GM13977 (cell line): ENCODE data around the gene SLC6A13.

ENCODE experiments used
- DNase-seq: peaks from one replicate; pipeline ENCODE4 v3.0.0; 2012; ENCODE audit warnings: low spot score
- in situ Hi-C: fragments of 300-500 bp; cut with MboI; formaldehyde crosslinking; loops from one replicate; pipeline ENCODE4 v1.12.0; 2022; ENCODE audit warnings: low sequenced_read_pairs, low pct_unique_long_range_greater_than_20kb, mixed read lengths, inconsistent platforms; ENCODE audit not compliant: unreplicated experiment
- TF ChIP-seq, protein P1 (sequence below): IDR thresholded peaks from 2 replicates; pipeline ENCODE4 v1.5.1; 2012; ENCODE audit warnings: mild to moderate bottlenecking, control low read depth; ENCODE audit not compliant: insufficient read depth; ENCODE audit errors: extremely low read depth, missing control alignments

The SLC6A13 gene

DNA sequence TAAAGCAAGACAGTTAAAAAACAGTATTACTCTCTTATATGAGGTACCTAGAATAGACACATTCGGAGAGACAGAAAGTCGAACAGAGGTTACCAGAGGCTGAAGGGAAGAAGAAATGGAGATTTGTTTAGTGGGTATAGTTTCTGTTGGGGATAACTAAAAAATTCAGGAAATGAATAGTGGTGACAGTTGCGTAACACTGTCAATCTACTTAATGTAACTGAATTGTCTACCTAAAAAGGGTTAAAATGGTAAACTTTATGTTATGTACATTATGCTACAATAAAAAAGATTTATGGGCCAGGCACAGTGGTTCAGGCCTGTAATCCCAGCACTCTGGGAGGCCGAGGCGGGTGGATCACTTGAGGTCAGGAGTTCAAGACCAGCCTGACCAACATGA lies 30.6 kb upstream of the SLC6A13 start:
- DNase-seq: no peak
- in situ Hi-C loops: no loop called here
- TF ChIP-seq, protein P1, sequence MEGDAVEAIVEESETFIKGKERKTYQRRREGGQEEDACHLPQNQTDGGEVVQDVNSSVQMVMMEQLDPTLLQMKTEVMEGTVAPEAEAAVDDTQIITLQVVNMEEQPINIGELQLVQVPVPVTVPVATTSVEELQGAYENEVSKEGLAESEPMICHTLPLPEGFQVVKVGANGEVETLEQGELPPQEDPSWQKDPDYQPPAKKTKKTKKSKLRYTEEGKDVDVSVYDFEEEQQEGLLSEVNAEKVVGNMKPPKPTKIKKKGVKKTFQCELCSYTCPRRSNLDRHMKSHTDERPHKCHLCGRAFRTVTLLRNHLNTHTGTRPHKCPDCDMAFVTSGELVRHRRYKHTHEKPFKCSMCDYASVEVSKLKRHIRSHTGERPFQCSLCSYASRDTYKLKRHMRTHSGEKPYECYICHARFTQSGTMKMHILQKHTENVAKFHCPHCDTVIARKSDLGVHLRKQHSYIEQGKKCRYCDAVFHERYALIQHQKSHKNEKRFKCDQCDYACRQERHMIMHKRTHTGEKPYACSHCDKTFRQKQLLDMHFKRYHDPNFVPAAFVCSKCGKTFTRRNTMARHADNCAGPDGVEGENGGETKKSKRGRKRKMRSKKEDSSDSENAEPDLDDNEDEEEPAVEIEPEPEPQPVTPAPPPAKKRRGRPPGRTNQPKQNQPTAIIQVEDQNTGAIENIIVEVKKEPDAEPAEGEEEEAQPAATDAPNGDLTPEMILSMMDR: no peak

DNA sequence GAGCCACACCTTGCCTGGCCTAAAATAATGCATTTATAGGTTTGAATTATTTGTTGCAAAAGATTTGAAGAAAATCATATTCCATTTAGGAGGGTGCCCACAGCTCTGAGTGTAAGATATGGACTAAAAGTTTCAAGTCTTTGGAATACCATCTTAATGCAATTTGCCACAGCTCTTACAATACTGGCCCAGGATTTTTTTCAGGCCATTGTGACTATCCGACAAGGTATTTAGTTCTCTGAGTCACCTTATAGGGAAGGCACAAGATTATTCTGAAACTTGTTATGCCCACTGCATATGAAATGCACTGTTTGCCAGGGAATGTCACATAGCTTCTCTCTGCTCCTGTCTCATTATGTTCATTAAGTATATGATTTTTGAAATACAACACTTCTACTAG lies 29.6 kb upstream of the SLC6A13 start:
- no peak for DNase-seq
- in situ Hi-C loops: no loop called here
- TF ChIP-seq, protein P1: no peak

DNA sequence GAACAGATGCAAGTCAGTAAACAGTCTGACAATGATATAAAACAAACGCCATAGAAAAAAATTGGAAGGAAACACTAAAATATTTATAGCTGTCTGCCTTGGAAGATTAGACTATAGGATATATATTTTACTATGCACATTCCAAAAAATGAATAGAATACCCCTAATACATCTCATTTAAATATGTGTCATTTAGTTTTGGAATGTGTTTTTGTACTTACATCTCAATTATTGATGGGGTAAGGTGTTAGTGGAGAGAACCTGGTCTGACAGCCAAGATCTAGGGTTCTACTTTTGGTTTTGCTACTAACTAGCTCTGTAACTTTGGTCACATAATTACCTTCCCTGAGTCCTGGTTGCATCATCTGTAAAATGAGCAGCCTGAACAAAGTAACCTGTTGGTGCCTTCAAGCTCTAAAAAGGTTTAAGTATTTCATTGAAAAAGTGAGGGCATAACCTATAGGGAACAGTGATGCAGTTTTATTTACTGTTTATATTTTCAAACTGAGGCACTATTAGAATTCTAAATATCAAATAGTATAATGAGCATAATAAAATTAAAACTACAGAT lies 28.6 kb upstream of the SLC6A13 start:
- TF ChIP-seq, protein P1: no peak
- no peak for DNase-seq
- in situ Hi-C loops: no loop called here

DNA sequence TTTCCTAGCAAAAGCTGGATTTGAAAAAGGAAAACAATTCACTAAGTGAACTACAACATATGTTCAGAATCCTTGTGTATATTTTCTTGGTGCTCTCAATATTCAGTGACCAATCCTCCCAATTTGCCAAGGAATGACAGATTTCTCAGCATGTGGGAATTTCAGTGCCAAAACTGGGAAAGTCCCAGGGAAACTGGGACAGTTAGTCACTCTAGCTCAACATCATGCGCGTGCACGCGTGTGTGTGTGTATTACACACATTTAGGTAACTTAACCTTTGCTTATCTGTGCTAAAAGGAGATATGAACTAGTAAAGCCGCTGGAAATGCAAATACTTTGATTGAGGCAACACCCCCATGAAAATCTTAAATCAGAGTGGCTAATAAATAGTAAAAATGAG lies 26.1 kb upstream of the SLC6A13 start:
- DNase-seq: no peak
- in situ Hi-C loops: no loop called here

DNA sequence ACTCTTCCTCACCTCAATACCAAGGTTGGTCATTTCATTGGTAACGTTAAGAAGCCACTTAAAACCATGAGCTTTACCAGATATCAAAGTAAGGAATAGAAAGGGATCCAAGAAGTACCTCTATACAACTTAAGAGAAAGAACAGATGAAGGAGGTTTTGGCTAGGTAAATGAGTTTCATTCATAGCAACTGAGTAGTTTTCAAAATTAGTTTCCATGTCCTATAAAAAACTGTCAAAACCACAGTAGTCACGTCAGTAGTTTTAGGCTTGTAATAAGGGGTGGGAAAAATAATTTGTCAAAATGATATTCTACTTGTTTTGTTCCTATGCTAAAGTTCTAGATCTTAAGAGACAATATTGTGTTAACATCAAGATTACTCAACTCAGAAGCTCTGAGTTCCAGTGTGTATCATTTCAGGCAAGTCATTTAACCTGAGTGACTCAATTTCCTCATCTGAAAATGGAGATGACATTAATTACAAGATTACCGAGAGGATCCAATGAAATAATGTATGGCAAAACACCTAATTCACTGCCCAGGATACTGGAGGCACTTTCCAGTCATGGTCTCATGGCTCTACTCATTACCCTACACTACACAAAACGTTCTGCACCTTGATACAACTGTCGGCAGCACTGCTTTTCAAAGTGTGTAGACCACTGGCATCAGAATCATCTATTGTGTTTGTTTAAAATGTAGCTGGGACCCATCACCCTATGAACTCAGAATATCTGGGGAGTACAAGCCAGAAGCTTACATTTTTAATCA lies 24.1 kb upstream of the SLC6A13 start:
- TF ChIP-seq, protein P1: no peak
- no peak for DNase-seq
- in situ Hi-C loops: no loop called here

More for the DNA sequence above, 26.1 kb upstream of the SLC6A13 start:
- TF ChIP-seq, protein P1: no peak

DNA sequence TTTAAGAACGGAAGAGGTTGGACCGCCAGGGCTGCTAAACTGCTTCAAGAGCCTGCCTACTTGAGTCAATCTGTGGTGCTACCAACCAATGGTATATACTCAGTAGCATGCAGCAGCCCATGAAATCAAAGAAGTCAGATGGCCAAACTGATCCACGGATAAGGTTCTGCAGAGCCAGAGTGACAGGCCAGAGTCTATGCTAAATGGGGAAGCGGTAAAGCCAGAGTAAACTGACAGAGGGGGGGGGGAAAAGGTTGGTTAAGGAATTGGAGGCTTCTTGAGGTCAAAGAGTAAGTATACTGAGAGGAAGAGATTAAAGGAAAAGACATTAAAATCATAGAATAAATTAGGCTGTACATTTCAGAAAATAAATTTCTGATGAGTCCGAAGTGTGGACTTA lies 15.4 kb upstream of the SLC6A13 start:
- DNase-seq: no peak
- in situ Hi-C loops: no loop called here
- TF ChIP-seq, protein P1: no peak
